NCI-H748 (cell line): ENCODE measurements around the gene CADPS.
A peak's percentile ranks its signal among the peaks of the same experiment; 100 is the strongest.

Experiments used
- DNase-seq: peaks from one replicate; lab custom pipeline; 2025; ENCODE audit not compliant: unreplicated experiment; lab: John Stamatoyannopoulos, UW

CADPS gene

DNA sequence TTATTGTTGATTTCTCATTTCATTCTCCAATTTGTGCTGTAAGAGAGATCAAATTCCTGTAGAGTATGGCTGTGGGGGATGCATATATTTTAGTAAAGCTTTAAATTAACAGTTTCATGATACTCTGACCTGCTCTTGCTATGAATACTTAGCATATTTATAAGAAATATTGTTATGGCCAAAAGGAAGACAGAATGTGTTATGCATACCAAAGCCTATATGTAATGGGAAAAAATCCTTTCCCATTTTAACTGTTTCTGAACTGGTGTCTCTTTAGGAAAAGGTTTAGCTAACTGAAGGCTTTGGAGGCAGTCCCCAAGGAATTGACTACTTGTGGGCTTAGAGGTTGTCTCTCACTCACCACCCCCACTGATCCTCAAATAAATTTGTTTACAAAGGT, 59.2 kb downstream of the CADPS start:
- no peak for DNase-seq

- no peak for DNase-seq
Measured at GRCh38 chr3:62812631-62813030, 62.6 kb downstream of the CADPS start.

DNA sequence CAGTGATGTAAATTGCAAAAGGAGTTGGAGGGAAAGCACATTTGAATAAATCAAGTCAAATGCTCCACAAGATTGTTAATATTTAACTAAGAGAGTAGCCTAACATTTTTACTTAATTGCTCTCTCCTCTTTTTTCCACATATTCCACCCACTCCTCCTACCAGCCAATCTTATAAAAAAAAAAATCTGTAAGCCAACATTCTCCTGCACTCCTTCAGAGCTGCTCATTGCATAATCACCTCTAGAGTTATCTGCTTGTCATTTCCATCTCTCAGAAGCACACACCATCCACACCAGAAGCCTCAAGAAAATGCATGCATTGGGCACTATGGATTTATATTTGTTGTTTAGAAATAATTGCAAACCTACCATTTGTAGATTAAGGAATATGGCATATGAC, 64.1 kb downstream of the CADPS start:
- DNase-seq: no peak

- DNase-seq: no peak
Measured at GRCh38 chr3:62809369-62809768, 65.8 kb downstream of the CADPS start.

- peak; percentile 54 for DNase-seq
Measured at GRCh38 chr3:62805580-62806277, 69.5 kb downstream of the CADPS start.

GRCh38 chr3:62805106-62805505, 70.1 kb downstream of the CADPS start:
- DNase-seq: no peak

- DNase-seq: no peak
Measured at GRCh38 chr3:62803276-62803675, 71.9 kb downstream of the CADPS start.

- peak; percentile 28 for DNase-seq
Measured at GRCh38 chr3:62798000-62798399, 77.2 kb downstream of the CADPS start.

- DNase-seq: no peak
Measured at GRCh38 chr3:62797132-62797531, 78.1 kb downstream of the CADPS start.

GRCh38 chr3:62795978-62796657, 79.1 kb downstream of the CADPS start:
- no peak for DNase-seq

- DNase-seq: no peak
Measured at GRCh38 chr3:62793946-62794345, 81.3 kb downstream of the CADPS start.

GRCh38 chr3:62785384-62785783, 89.8 kb downstream of the CADPS start:
- DNase-seq: no peak

GRCh38 chr3:62781121-62781520, 94.1 kb downstream of the CADPS start:
- no peak for DNase-seq

GRCh38 chr3:62777674-62778073, 97.5 kb downstream of the CADPS start:
- DNase-seq: no peak

DNA sequence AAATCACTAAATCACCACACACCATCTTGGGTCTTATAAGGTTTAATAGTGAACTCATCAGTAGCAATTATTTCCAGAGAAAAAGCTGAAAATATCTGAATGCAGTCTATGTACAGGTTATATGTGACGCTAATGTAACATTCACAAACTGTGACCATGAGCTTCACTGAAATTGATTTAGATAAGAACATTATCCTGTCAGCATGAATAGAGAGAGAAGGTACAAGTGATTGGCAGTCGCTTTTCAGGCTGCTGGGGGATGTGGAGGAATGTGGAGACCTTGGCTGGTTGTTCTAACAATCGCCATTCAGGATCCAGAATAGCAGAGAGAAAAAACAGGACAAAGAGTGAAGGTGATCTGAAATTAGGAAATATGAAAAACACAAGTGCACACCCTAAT, 98.1 kb downstream of the CADPS start:
- DNase-seq: no peak

DNA sequence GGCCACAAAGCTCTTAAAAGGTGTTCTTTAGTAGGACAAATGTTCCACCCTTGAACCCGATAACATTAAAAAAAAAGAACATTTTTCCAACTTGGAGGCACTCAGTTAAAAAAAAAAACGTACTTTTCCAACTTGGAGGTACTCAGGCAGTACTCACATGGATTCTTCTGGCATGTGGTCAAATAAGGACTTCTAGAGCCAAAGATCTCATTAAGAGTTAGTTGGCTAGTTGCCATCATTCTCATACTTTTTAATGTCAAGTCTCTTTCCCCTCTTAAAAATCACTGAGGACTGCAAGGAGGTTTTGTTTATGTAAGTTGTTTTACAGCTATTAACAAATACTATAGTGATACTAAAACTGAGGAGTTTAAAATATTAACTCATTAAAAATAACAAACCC, 101.0 kb downstream of the CADPS start:
- no peak for DNase-seq

DNA sequence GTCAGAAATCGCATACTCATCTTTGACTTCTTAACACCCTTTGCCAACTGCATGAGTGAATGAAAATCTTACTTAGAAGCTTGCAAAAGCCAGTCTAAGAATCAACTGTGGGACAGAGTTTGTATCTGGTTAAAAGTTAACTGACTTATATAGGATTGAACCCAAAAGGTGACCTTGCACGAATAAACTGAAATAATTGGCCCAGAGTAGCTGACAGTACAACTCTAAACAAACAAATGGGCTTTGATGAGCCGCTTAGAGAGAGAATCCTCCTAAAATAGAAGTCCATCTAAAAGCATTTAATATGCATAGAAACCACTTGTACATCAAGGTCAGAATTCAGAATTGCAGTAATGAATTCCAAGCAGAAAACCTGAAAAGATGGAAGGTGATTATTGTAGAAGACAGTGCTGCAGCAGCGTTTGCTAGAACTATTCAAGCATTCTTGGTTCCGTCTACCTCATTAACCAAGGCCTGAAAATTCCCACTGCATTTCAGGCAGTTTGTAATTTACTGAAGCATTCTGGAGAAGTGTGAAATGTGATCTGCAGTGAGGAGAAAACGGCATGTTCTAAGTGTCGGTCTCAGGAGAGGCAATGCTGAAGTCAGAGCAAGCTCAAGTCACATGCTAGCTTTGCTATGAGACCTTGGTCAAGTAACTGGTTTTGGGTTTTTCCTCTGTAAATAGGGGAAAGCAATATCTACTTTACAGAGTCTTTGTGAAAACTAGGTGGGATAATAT, 103.7 kb downstream of the CADPS start:
- no peak for DNase-seq

GRCh38 chr3:62768896-62769295, 106.3 kb downstream of the CADPS start:
- DNase-seq: no peak

DNA sequence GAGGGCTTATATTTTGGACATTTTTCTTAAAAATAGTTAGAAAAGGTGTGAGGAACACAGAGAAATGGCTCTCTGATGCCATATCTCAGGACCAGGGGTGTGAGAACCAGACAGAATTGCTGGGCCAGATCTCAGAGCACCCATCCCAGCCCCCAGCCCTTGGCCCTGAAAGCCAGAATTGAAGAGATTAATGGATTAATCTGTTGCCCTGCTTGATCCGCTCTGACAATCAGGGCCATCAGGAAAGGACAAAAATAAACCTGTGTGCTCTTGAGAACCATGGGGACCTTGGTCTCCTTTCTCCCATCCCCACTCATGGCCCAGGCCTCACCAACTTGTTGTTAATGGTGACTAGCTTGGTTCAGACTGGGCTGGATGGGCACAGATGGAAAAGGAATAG, 113.5 kb downstream of the CADPS start:
- DNase-seq: no peak

DNA sequence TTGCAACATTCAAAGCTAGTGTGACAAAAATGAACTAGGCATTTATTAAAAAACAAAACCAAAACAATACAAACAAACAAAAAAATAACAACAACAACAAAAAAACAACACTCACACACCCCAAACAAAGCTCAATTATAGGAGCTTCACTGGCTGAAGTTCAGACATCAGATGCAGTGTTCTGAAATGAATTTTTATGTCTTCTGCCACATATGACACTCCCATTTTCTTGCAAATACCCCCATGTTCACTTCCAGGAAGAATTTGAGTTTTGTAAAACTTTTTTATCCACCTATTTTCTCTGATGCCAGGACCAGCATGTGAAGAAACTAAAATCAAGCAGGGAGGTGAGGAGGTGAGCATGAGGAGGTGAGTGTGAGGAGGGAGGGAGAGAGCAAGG, 113.9 kb downstream of the CADPS start:
- no peak for DNase-seq

DNA sequence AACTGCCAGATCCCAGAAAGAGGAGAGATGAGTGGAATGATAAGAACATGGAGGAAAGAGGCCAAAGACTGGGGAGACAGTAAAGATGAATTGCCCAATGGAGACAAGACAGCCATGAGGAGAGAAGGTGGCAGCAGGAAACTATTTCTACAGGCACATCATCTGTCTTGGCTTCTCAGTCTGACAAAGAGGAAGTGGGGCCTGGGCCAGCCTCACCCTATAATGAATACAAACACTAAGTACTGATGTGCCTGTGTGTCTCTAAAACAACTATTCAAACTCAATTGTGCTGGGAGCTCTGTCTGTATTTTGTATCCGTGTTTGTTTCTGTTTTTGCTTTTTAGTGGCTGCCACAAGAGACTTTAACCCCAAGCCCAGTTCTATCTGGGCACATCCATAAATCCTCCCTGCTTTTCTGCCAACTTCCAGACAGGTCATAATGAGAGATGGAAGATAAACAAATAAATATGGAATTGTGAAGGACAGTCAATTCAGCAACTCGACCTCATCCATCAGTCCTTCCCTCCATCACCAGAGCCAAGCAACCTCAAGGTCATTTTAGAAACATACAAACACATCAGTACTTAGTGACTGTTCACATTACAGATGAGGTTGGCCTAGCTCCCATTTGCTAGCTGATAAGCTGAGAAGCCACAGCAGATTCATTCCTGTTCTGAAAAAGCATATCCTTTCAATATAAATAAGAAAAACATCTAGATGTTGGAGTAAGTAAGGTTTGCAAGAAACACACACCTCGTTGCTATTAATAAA, 116.7 kb downstream of the CADPS start:
- DNase-seq: no peak
